Transverse colon (tissue), 4 donors: ENCODE results near the gene STAP2. TPM values are rescaled to one million over a fixed set of nuclear protein-coding genes. Genes with fewer than 3 reads are reported as not detected.

ENCODE experiments used
- DNase-seq: peaks from one replicate; pipeline ENCODE4 v3.0.0-alpha.2; 2019
- H3K27ac ChIP-seq, 4 donors: fragments of 200-600 bp; sonication (generic); 2 replicates each; pipeline ENCODE4 v1.5.1; 2016 to 2018; ENCODE audit warnings: inconsistent platforms in 4 of 4
- H3K27me3 ChIP-seq: fragments of 200-600 bp; sonication (generic); 2 replicates; pipeline ENCODE4 v1.5.1; 2017; ENCODE audit warnings: inconsistent platforms
- H3K36me3 ChIP-seq, 4 donors: fragments of 200-600 bp; sonication (generic); 2 replicates each; pipeline ENCODE4 v1.5.1; 2017 to 2019; ENCODE audit warnings: inconsistent platforms in 4 of 4
- H3K4me1 ChIP-seq, 4 donors: fragments of 200-600 bp; sonication (generic); 2 replicates each; pipeline ENCODE4 v1.5.1; 2017 to 2020; ENCODE audit warnings: inconsistent platforms in 4 of 4
- H3K4me3 ChIP-seq, 4 donors: fragments of 200-600 bp; sonication (generic); 1 replicate in 1 of 4; 2 replicates in 3 of 4; pipeline versions ENCODE4 v1.5.1 to v1.6.1; 2017 to 2019; ENCODE audit warnings: inconsistent platforms in 4 of 4
- H3K9me3 ChIP-seq, 2 donors: fragments of 200-600 bp; sonication (generic); 2 replicates each; pipeline ENCODE4 v1.5.1; 2017 to 2019; ENCODE audit warnings: inconsistent platforms in 2 of 2
- CTCF ChIP-seq, 5 experiments: fragments of 200-600 bp in 3 of 5; fragments of 450-650 bp in 2 of 5; sonication (generic) in 3 of 5; IDR thresholded peaks; 1 replicate in 2 of 5; 2 replicates in 3 of 5; pipeline ENCODE4 v1.5.1; 2016 to 2017; ENCODE audit warnings: antibody characterized with exemption in 5 of 5, inconsistent platforms in 3 of 5, mild to moderate bottlenecking in 2 of 5, moderate library complexity in 1 of 5
- EP300 ChIP-seq: sonication (generic); formaldehyde crosslinking; IDR thresholded peaks from one replicate; pipeline ENCODE4 v1.6.1; 2017; ENCODE audit warnings: antibody characterized with exemption, low read depth
- POLR2A ChIP-seq: fragments of 450-650 bp; IDR thresholded peaks from one replicate; pipeline ENCODE4 v1.6.1; 2016; ENCODE audit warnings: antibody characterized with exemption, mild to moderate bottlenecking, moderate library complexity
- POLR2AphosphoS5 ChIP-seq, 3 donors: sonication (generic); formaldehyde crosslinking; IDR thresholded peaks; one replicate each; pipeline ENCODE4 v1.6.1; 2016; ENCODE audit warnings: antibody characterized with exemption in 3 of 3
- WGBS, 2 donors: methylation state at CpG; one replicate each; pipeline ENCODE4 v1.1.5; 2018; ENCODE audit warnings: low coverage in 1 of 2; 5-methylcytosine and 5-hydroxymethylcytosine counted together
- in situ Hi-C, 4 donors: fragments of 200-750 bp; cut with MboI; loops; one replicate each; pipeline versions ENCODE4 v1.15.0 to v1.15.1; 2017; ENCODE audit warnings: low sequenced_read_pairs in 3 of 4, low pct_ligation_motif_present in 1 of 4, low pct_unique_long_range_greater_than_20kb in 1 of 4
- intact Hi-C: fragments of 100-400 bp; cut with DNase I; formaldehyde crosslinking; loops from one replicate; pipeline ENCODE4 v1.15.1; 2023; ENCODE audit warnings: low total_unique reads
- total RNA-seq, 4 donors: library from RNA; depleted of rRNA; stranded (reverse); fragments of >200 nt; gene quantifications; one replicate each; pipeline ENCODE4 v1.1.0, GENCODE V29; 2016

STAP2 gene
- total RNA-seq, 4 donors from 2014 or later, result 146 to 680 (median 245) TPM

- Histone ChIP-seq H3K36me3 (no peaks in the 10 kb centered on the region), H3K9me3 (no peaks in the 10 kb centered on the region), H3K4me3 (no peak overlapping the region), H3K27me3 (no peaks in the 10 kb centered on the region), H3K27ac (no peak overlapping the region), H3K4me1 (no peaks in the 10 kb centered on the region)
- intact Hi-C loops (loop anchor here (10.0 kb wide), 1 partner anchor 93 kb away; no protein-coding TSS in a partner anchor), in situ Hi-C loops (loop anchor here in 3 of 4 donors (10.0 to 25.0 kb wide), 3 partner anchors 83 to 96 kb away; partner anchors contain the start of gene SHD (in 1 of the 3))
- no peak for DNase-seq
- WGBS, 2 donors, result 89% methylated on average over 11 of the region's 16 CpGs; no CpG with 5 or more reads in 1 of the 2 donors
- TF ChIP-seq CTCF (IDR thresholded peaks at IDR 0.05) (no peak), POLR2AphosphoS5 (IDR thresholded peaks at IDR 0.05) (no peak), EP300 (no peak), POLR2A (no peak)
Measured at GRCh38 chr19:4357921-4358326, 19.3 kb upstream of the STAP2 start.

GRCh38 chr19:4357095-4357797, 18.6 kb upstream of the STAP2 start:
- Histone ChIP-seq H3K27ac (no peak overlapping the region), H3K4me1 (no peaks in the 10 kb centered on the region), H3K27me3 (no peaks in the 10 kb centered on the region), H3K4me3 (no peak overlapping the region), H3K9me3 (no peaks in the 10 kb centered on the region), H3K36me3 (no peaks in the 10 kb centered on the region)
- WGBS, 2 donors, result 80 to 86% methylated on average over 4 to 20 of the region's 23 CpGs
- in situ Hi-C loops (loop anchor here in 3 of 4 donors (10.0 to 25.0 kb wide), 3 partner anchors 82 to 95 kb away; partner anchors contain the start of gene SHD (in 1 of the 3)), intact Hi-C loops (loop anchor here (10.0 kb wide), 1 partner anchor 92 kb away; no protein-coding TSS in a partner anchor)
- no peak for TF ChIP-seq EP300
- no peak for TF ChIP-seq CTCF (IDR thresholded peaks at IDR 0.05)
- no peak for TF ChIP-seq POLR2AphosphoS5 (IDR thresholded peaks at IDR 0.05)
- TF ChIP-seq POLR2A, result no peak
- DNase-seq, result no peak

- intact Hi-C loops, result loop anchor here (10.0 kb wide), 1 partner anchor 90 kb away; no protein-coding TSS in a partner anchor
- no peak for TF ChIP-seq POLR2AphosphoS5 (IDR thresholded peaks at IDR 0.05)
- no peak for TF ChIP-seq POLR2A
- no peak for TF ChIP-seq CTCF (IDR thresholded peaks at IDR 0.05)
- TF ChIP-seq EP300, result no peak
- 86 to 93% methylated on average over 3 to 17 of the region's 17 CpGs for WGBS, 2 donors
Measured at GRCh38 chr19:4354897-4355296, 16.3 kb upstream of the STAP2 start.

GRCh38 chr19:4354282-4354681, 15.7 kb upstream of the STAP2 start:
- intact Hi-C loops (loop anchor here (10.0 kb wide), 1 partner anchor 89 kb away; no protein-coding TSS in a partner anchor), in situ Hi-C loops (loop anchor here in 3 of 4 donors (10.0 to 25.0 kb wide), 3 partner anchors 79 to 92 kb away; partner anchors contain the start of gene SHD (in 1 of the 3))
- WGBS, 2 donors, result 94% methylated on average over 12 of the region's 12 CpGs; no CpG with 5 or more reads in 1 of the 2 donors
- TF ChIP-seq EP300, result no peak
- no peak for TF ChIP-seq CTCF (IDR thresholded peaks at IDR 0.05)
- TF ChIP-seq POLR2A, result no peak
- TF ChIP-seq POLR2AphosphoS5 (IDR thresholded peaks at IDR 0.05), result no peak
- H3K9me3 ChIP-seq, result no peaks in the 10 kb centered on the region
- no peaks in the 10 kb centered on the region for H3K36me3 ChIP-seq
- H3K4me3 ChIP-seq, result no peak overlapping the region
- no peaks in the 10 kb centered on the region for H3K27me3 ChIP-seq
- H3K4me1 ChIP-seq, result no peaks in the 10 kb centered on the region
- H3K27ac ChIP-seq, result no peak overlapping the region
- DNase-seq, result no peak

More at GRCh38 chr19:4354897-4355296, 16.3 kb upstream of the STAP2 start:
- Histone ChIP-seq H3K9me3 (no peaks in the 10 kb centered on the region), H3K27ac (no peak overlapping the region), H3K36me3 (no peaks in the 10 kb centered on the region), H3K4me1 (no peaks in the 10 kb centered on the region), H3K4me3 (no peak overlapping the region), H3K27me3 (no peaks in the 10 kb centered on the region)
- no peak for DNase-seq
- in situ Hi-C loops, result loop anchor here in 3 of 4 donors (10.0 to 25.0 kb wide), 3 partner anchors 80 to 93 kb away; partner anchors contain the start of gene SHD (in 1 of the 3)
